ENCODE measurements around the gene LDAH. TPM values are rescaled to one million over a fixed set of nuclear protein-coding genes. Genes with fewer than 3 reads are reported as not detected.
A peak's percentile ranks its signal among the peaks of the same experiment; 100 is the strongest.

LDAH gene
- polyA plus RNA-seq, 1 donor, result 10.7 TPM

DNA sequence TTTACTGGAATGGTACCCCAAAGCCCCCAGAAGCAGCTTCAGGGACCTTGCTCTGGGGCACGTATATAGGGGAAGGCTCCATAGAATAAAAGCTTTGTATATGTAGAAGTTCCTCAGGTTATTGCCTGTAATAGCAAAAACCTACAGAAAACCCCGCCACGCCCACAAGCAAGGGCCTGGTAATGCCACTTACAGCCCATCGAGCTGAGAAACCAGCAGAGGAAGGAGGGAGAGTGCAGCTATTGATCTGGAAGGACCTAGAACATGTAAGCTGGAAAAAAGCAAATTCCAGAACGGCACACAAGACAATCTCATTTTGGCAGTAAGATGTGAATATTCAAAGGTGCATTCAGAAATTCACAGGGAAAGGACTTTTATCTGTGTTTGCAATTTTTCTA is 187.8 kb downstream of the LDAH start:
- DNase-seq, result no peak

GRCh38 chr2:20634507-20635112 is 188.3 kb downstream of the LDAH start:
- DNase-seq, result peak; percentile 43

Other genes with a start within 250 kb of the LDAH start
- 10.3 TPM for gene HS1BP3, start 172.0 kb downstream of the LDAH start, polyA plus RNA-seq (ENCODE audit: insufficient read length)
- gene GDF7, start 156.0 kb downstream of the LDAH start, polyA plus RNA-seq (ENCODE audit: insufficient read length), result 0.25 TPM
- gene APOB, start 221.0 kb upstream of the LDAH start, polyA plus RNA-seq (ENCODE audit: insufficient read length), result 0.06 TPM

Data from hindlimb muscle (tissue), 1 donor.